ENCODE data around the gene POC5.
A peak's percentile ranks its signal among the peaks of the same experiment; 100 is the strongest.

Gene POC5

GRCh38 chr5:75721573-75721972, 4.3 kb upstream of the POC5 start:
- no peak for DNase-seq (ENCODE audit: low read depth in 2 of 2)
- no peak overlapping the region for H3K4me3 ChIP-seq (replicated peaks in 1 of 2; ENCODE audit: low read depth in 2 of 2, low read length in 2 of 2)
- TF ChIP-seq CTCF (IDR thresholded peaks at IDR 0.05; ENCODE audit: low read depth, low read length): no peak

- no peak overlapping the region for H3K4me3 ChIP-seq (replicated peaks in 1 of 2; ENCODE audit: low read depth in 2 of 2, low read length in 2 of 2)
- no peak for TF ChIP-seq CTCF (IDR thresholded peaks at IDR 0.05; ENCODE audit: low read depth, low read length)
- no peak for DNase-seq (ENCODE audit: low read depth in 2 of 2)
These were observed 3.6 kb upstream of the POC5 start for GRCh38 chr5:75720882-75721281.

- DNase-seq (ENCODE audit: low read depth in 2 of 2): no peak
- no peak for TF ChIP-seq CTCF (IDR thresholded peaks at IDR 0.05; ENCODE audit: low read depth, low read length)
- peak overlapping the region; percentile 96 to 98 for H3K4me3 ChIP-seq (replicated peaks in 1 of 2; ENCODE audit: low read depth in 2 of 2, low read length in 2 of 2)
These were observed 539 bp downstream of the POC5 start for GRCh38 chr5:75716715-75717081.

- H3K4me3 ChIP-seq (replicated peaks in 1 of 2; ENCODE audit: low read depth in 2 of 2, low read length in 2 of 2): no peak overlapping the region
- TF ChIP-seq CTCF (IDR thresholded peaks at IDR 0.05; ENCODE audit: low read depth, low read length): no peak
- no peak for DNase-seq (ENCODE audit: low read depth in 2 of 2)
These were observed 5.1 kb downstream of the POC5 start for GRCh38 chr5:75712091-75712490.

GRCh38 chr5:75711151-75711550, 6.1 kb downstream of the POC5 start:
- no peak for TF ChIP-seq CTCF (IDR thresholded peaks at IDR 0.05; ENCODE audit: low read depth, low read length)
- no peak for DNase-seq (ENCODE audit: low read depth in 2 of 2)
- H3K4me3 ChIP-seq (replicated peaks in 1 of 2; ENCODE audit: low read depth in 2 of 2, low read length in 2 of 2): no peak overlapping the region

- no peak for TF ChIP-seq CTCF (IDR thresholded peaks at IDR 0.05; ENCODE audit: low read depth, low read length)
- H3K4me3 ChIP-seq (replicated peaks in 1 of 2; ENCODE audit: low read depth in 2 of 2, low read length in 2 of 2): no peak overlapping the region
- DNase-seq (ENCODE audit: low read depth in 2 of 2): no peak
These were observed 6.6 kb downstream of the POC5 start for GRCh38 chr5:75710637-75711036.

GRCh38 chr5:75707911-75708509, 9.2 kb downstream of the POC5 start:
- no peak for TF ChIP-seq CTCF (IDR thresholded peaks at IDR 0.05; ENCODE audit: low read depth, low read length)
- peak in 1 of 2 donors; percentile 18 for DNase-seq (ENCODE audit: low read depth in 2 of 2)
- no peak overlapping the region for H3K4me3 ChIP-seq (replicated peaks in 1 of 2; ENCODE audit: low read depth in 2 of 2, low read length in 2 of 2)

All from cardiac fibroblast (primary cell).